IMR-90 (cell line): ENCODE results near the gene RUNX1. TPM values are rescaled to one million over a fixed set of nuclear protein-coding genes. Genes with fewer than 3 reads are reported as not detected.

Source experiments
- ATAC-seq: fragments of 200-7000 bp; cut with Tn5 transposase; 2 replicates; pipeline ENCODE4 v1.9.1; 2020; ENCODE audit warnings: low read depth, mild to moderate bottlenecking, moderate library complexity
- BruUV-seq: library from RNA; stranded (reverse); fragments of 400-500 nt; replicated peaks from 2 replicates; lab custom pipeline; 2021; lab: Mats Ljungman, UMichigan
- CTCF ChIA-PET: fragments of 300-600 bp; formaldehyde crosslinking; extraction: SDS; loops from one replicate; lab custom pipeline; 2021; ENCODE audit warnings: antibody characterized with exemption; lab: Yijun Ruan, JAX
- POLR2A ChIA-PET: fragments of 300-600 bp; sonication (Branson Sonifier 250); formaldehyde crosslinking; loops from one replicate; lab custom pipeline; 2022; ENCODE audit warnings: antibody characterized with exemption; ENCODE audit not compliant: unreplicated experiment; lab: Charles Lee
- DNase-seq: peaks from one replicate; pipeline ENCODE4 v3.0.0; 2013
- H2AFZ ChIP-seq: replicated peaks from 2 replicates; pipeline ENCODE3; 2013; ENCODE audit warnings: low read length, mild to moderate bottlenecking; ENCODE audit not compliant: poor library complexity
- H2AK5ac ChIP-seq: 2 replicates; pipeline ENCODE4 v1.6.1; 2013; ENCODE audit warnings: low read depth, low read length, inconsistent platforms
- H2AK9ac ChIP-seq: replicated peaks from 2 replicates; pipeline ENCODE3; 2013; ENCODE audit warnings: mild to moderate bottlenecking, low read depth, low read length, moderate library complexity; ENCODE audit not compliant: poor library complexity
- H2BK120ac ChIP-seq: 2 replicates; pipeline ENCODE4 v1.6.1; 2013; ENCODE audit warnings: low read depth, low read length, inconsistent platforms
- H2BK15ac ChIP-seq: 3 replicates; pipeline ENCODE4 v1.6.1; 2013; ENCODE audit warnings: low read depth, low read length, inconsistent platforms
- H2BK20ac ChIP-seq: 2 replicates; pipeline ENCODE4 v1.6.1; 2013; ENCODE audit warnings: low read depth, mild to moderate bottlenecking, inconsistent platforms, low read length, moderate library complexity
- H2BK5ac ChIP-seq: 2 replicates; pipeline ENCODE4 v1.6.1; 2013; ENCODE audit warnings: mild to moderate bottlenecking, low read depth, low read length, inconsistent platforms; ENCODE audit not compliant: poor library complexity, severe bottlenecking
- H3K14ac ChIP-seq: replicated peaks from 2 replicates; pipeline ENCODE4 v1.6.1; 2013; ENCODE audit warnings: low read depth, low read length, inconsistent platforms
- H3K18ac ChIP-seq: 2 replicates; pipeline ENCODE4 v1.6.1; 2013; ENCODE audit warnings: low read depth, low read length, control low read depth
- H3K23ac ChIP-seq: 2 replicates; pipeline ENCODE4 v1.6.1; 2013; ENCODE audit warnings: low read depth, low read length, inconsistent platforms
- H3K27ac ChIP-seq: 2 replicates; pipeline ENCODE4 v1.5.1; 2013; ENCODE audit warnings: mild to moderate bottlenecking, control low read depth, low read length; ENCODE audit not compliant: insufficient read depth
- H3K27me3 ChIP-seq: 2 replicates; pipeline ENCODE4 v1.6.1; 2013; ENCODE audit warnings: low read length; ENCODE audit not compliant: control insufficient read depth, insufficient read depth
- H3K36me3 ChIP-seq: 2 replicates; pipeline ENCODE4 v1.6.1; 2013; ENCODE audit warnings: low read length, mixed read lengths; ENCODE audit not compliant: control insufficient read depth, insufficient read depth
- H3K4ac ChIP-seq: 2 replicates; pipeline ENCODE4 v1.6.1; 2013; ENCODE audit warnings: low read depth, low read length, inconsistent platforms
- H3K4me1 ChIP-seq: 2 replicates; pipeline ENCODE4 v1.6.1; 2013; ENCODE audit warnings: low read length, mixed read lengths; ENCODE audit not compliant: control insufficient read depth, insufficient read depth
- H3K4me2 ChIP-seq: 2 replicates; pipeline ENCODE4 v1.6.1; 2013; ENCODE audit warnings: low read depth, mild to moderate bottlenecking, control low read depth, low read length, moderate library complexity
- H3K4me3 ChIP-seq: 2 replicates; pipeline ENCODE4 v1.5.1; 2013; ENCODE audit warnings: low read depth, mild to moderate bottlenecking, control low read depth, low read length, moderate library complexity; ENCODE audit not compliant: insufficient read depth
- H3K56ac ChIP-seq: 2 replicates; pipeline ENCODE4 v1.6.1; 2013; ENCODE audit warnings: low read length, inconsistent platforms; ENCODE audit not compliant: insufficient read depth; ENCODE audit errors: extremely low read depth
- H3K79me1 ChIP-seq, 2 experiments: 2 replicates each; pipeline ENCODE4 v1.6.1; 2013; ENCODE audit warnings: low read length in 2 of 2, inconsistent platforms in 1 of 2, low read depth in 1 of 2
- H3K9ac ChIP-seq: 2 replicates; pipeline ENCODE4 v1.6.1; 2013; ENCODE audit warnings: low read depth, low read length, control low read depth
- H3K9me1 ChIP-seq: 2 replicates; pipeline ENCODE4 v1.6.1; 2013; ENCODE audit warnings: low read length, inconsistent platforms; ENCODE audit not compliant: insufficient read depth
- H3K9me3 ChIP-seq: 2 replicates; pipeline ENCODE4 v1.6.1; 2013; ENCODE audit warnings: low read length; ENCODE audit not compliant: control insufficient read depth, insufficient read depth
- H4K20me1 ChIP-seq: 2 replicates; pipeline ENCODE4 v1.6.1; 2013; ENCODE audit warnings: low read length, inconsistent platforms; ENCODE audit not compliant: insufficient read depth
- H4K5ac ChIP-seq: 2 replicates; pipeline ENCODE4 v1.6.1; 2013; ENCODE audit warnings: mild to moderate bottlenecking, low read depth, low read length, control low read depth
- H4K8ac ChIP-seq, 2 experiments: 2 replicates each; pipeline ENCODE4 v1.6.1; 2013; ENCODE audit warnings: low read depth in 2 of 2, low read length in 2 of 2, control low read depth in 1 of 2, inconsistent platforms in 1 of 2
- H4K91ac ChIP-seq: 2 replicates; pipeline ENCODE4 v1.6.1; 2013; ENCODE audit warnings: low read depth, low read length, inconsistent platforms; ENCODE audit not compliant: insufficient read depth
- BHLHE40 ChIP-seq: fragments of 150-350 bp; IDR thresholded peaks from 2 replicates; pipeline ENCODE4 v1.6.1; 2016; ENCODE audit warnings: mild to moderate bottlenecking, low read depth, low read length
- CTCF ChIP-seq: conservative IDR thresholded peaks from 2 replicates; pipeline ENCODE4 v1.5.1; 2012; ENCODE audit warnings: mild to moderate bottlenecking, low read depth, low read length, improper control_type of control experiment
- FOS ChIP-seq: fragments of 150-350 bp; IDR thresholded peaks from 2 replicates; pipeline ENCODE4 v1.6.1; 2016; ENCODE audit warnings: low read depth, low read length
- MAZ ChIP-seq: IDR thresholded peaks from 2 replicates; pipeline ENCODE4 v1.6.1; 2012; ENCODE audit warnings: low read depth, mild to moderate bottlenecking, low read length, improper control_type of control experiment, moderate library complexity, borderline replicate concordance
- MXI1 ChIP-seq: IDR thresholded peaks from 2 replicates; pipeline ENCODE4 v1.6.1; 2012; ENCODE audit warnings: low read depth, mild to moderate bottlenecking, low read length, moderate library complexity, borderline replicate concordance
- NFE2L2 ChIP-seq: fragments of 150-350 bp; IDR thresholded peaks from 2 replicates; pipeline ENCODE4 v1.6.1; 2016; ENCODE audit warnings: low read depth, mild to moderate bottlenecking, low read length
- SMC3 ChIP-seq: fragments of 150-350 bp; IDR thresholded peaks from 2 replicates; pipeline ENCODE4 v1.6.1; 2016; ENCODE audit warnings: low read depth, mild to moderate bottlenecking, antibody characterized with exemption, low read length, moderate library complexity
- USF2 ChIP-seq: fragments of 150-350 bp; IDR thresholded peaks from 2 replicates; pipeline ENCODE4 v1.6.1; 2017; ENCODE audit warnings: mild to moderate bottlenecking, antibody characterized with exemption, low read length, low read depth
- WGBS, 2 experiments: methylation state at CpG; one replicate each; pipeline versions ENCODE4 v1.1.5 to v1.1.7; 2013; ENCODE audit warnings: missing lambda C conversion rate in 2 of 2; ENCODE audit not compliant: insufficient read length in 1 of 2; ENCODE audit errors: extremely low coverage in 2 of 2; 5-methylcytosine and 5-hydroxymethylcytosine counted together
- dilution Hi-C: fragments of 300-500 bp; cut with HindIII; formaldehyde crosslinking; loops from one replicate; pipeline ENCODE4 v1.14.3; 2018; ENCODE audit warnings: low sequenced_read_pairs; ENCODE audit not compliant: unreplicated experiment
- in situ Hi-C: fragments of 300-500 bp; cut with MboI; formaldehyde crosslinking; loops from 3 replicates; pipeline ENCODE4 v1.14.3; 2019; ENCODE audit warnings: low sequenced_read_pairs, inconsistent platforms, mixed read lengths
- intact Hi-C: fragments of 100-400 bp; cut with micrococcal nuclease; formaldehyde crosslinking; loops from 2 replicates; pipeline ENCODE4 v1.10.0; 2022
- polyA plus RNA-seq, 3 experiments: library from polyadenylated mRNA; depleted of rRNA; stranded (reverse); fragments of >200 nt; gene quantifications; 2 replicates each; pipeline ENCODE4 v1.2.3, GENCODE V29; 2012; ENCODE audit warnings: low replicate concordance in 1 of 3
- total RNA-seq: library from RNA; depleted of rRNA; stranded (reverse); fragments of >200 nt; gene quantifications from 2 replicates; pipeline ENCODE4 v1.2.3, GENCODE V29; 2012

The RUNX1 gene
- total and polyA plus RNA-seq, 2 of the 4 experiments (the other 2 are of a cell fraction) = 34.5 to 56.5 TPM

DNA sequence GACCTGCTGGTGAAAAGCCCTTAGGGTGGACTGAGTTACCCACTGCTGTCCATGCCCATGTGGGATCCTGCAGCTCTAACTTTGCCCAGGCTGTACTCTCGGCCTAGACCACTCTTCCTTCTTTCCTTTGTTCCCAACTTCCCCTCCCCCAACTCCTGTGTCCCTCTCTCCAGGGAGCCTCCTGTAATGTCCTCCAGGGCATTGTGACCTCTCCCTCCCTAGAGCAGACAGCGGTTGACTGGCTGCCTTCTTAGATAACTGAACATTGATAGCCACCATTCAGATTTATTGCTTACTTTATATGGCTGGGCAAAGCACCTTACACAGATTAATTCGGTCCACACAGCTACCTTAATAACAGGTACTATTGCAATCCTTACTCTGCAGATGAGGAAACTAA lies 5.0 kb downstream of the RUNX1 start:
- Histone ChIP-seq H3K4ac (no peak overlapping the region), H2AK5ac (no peak overlapping the region), H3K9me1 (peaks cover 14% of the 10 kb centered on the region; the same call in 1 of the 2 replicates), H3K23ac (no peak overlapping the region), H2BK120ac (no peak overlapping the region), H3K79me1 (peaks cover 0 to 42% of the 10 kb centered on the region in 2 experiments; a peak in 2 of 4 replicates), H2AK9ac (no peak overlapping the region), H3K27ac (no peak overlapping the region), H4K5ac (no peak overlapping the region), H2AFZ (no peak overlapping the region), H3K14ac (no peak overlapping the region), H3K56ac (no peak overlapping the region), H2BK5ac (no peak overlapping the region), H3K18ac (no peak overlapping the region), H2BK15ac (no peak overlapping the region), H3K9me3 (no peaks in the 10 kb centered on the region), H3K4me3 (no peak overlapping the region), H3K27me3 (no peaks in the 10 kb centered on the region), H4K8ac (no peak overlapping the region), H4K91ac (no peak overlapping the region), H3K36me3 (no peaks in the 10 kb centered on the region), H3K4me2 (no peak overlapping the region), H3K9ac (no peak overlapping the region), H2BK20ac (no peak overlapping the region), H4K20me1 (no peaks in the 10 kb centered on the region), H3K4me1 (peaks cover 17% of the 10 kb centered on the region)
- BruUV-seq = no TSS peak
- intact Hi-C loops = loop anchor here (10.0 kb wide), 3 partner anchors 299 to 571 kb away; no protein-coding TSS in a partner anchor
- dilution Hi-C loops = no loop called here
- POLR2A ChIA-PET = no interaction called here
- WGBS, 2 experiments = 100% methylated on average over 2 of the region's 3 CpGs; no CpG with 5 or more reads in 1 of the 2 experiments
- DNase-seq (no peak), ATAC-seq (no peak)
- in situ Hi-C loops = loop anchor here (10.0 kb wide), 1 partner anchor 129 kb away; no protein-coding TSS in a partner anchor
- CTCF ChIA-PET = no interaction called here
- TF ChIP-seq FOS = no peak
- no peak for TF ChIP-seq CTCF
- no peak for TF ChIP-seq BHLHE40
- TF ChIP-seq NFE2L2 = no peak
- TF ChIP-seq SMC3 = no peak
- TF ChIP-seq MAZ = no peak
- TF ChIP-seq USF2 = no peak
- TF ChIP-seq MXI1 = no peak
